SU-DHL-6 (cell line): ENCODE data around the gene MYBPHL.

ENCODE experiments used
- H2AFZ ChIP-seq: fragments of 200-600 bp; sonication (generic); 2 replicates; pipeline ENCODE4 v1.6.1; 2014; ENCODE audit warnings: low read depth, mild to moderate bottlenecking, moderate library complexity, mixed read lengths, antibody characterized with exemption, low read length; ENCODE audit not compliant: severe bottlenecking
- H3F3A ChIP-seq: fragments of 200-600 bp; shearing (Covaris generic); 2 replicates; pipeline ENCODE4 v1.6.0; 2016; ENCODE audit warnings: antibody characterized with exemption, mild to moderate bottlenecking; ENCODE audit not compliant: insufficient read depth
- H3K27ac ChIP-seq: fragments of 200-600 bp; sonication (generic); 2 replicates; pipeline ENCODE4 v1.5.1; 2016; ENCODE audit warnings: low read depth, mild to moderate bottlenecking, low read length, moderate library complexity, mixed read lengths
- H3K27me3 ChIP-seq: fragments of 200-600 bp; sonication (generic), shearing (Covaris generic); 2 replicates; pipeline ENCODE4 v1.6.0; 2014; ENCODE audit warnings: mild to moderate bottlenecking, low read length
- H3K36me3 ChIP-seq: fragments of 200-600 bp; sonication (generic); 2 replicates; pipeline ENCODE4 v1.6.1; 2014; ENCODE audit warnings: mild to moderate bottlenecking, low read length, mixed read lengths
- H3K4me2 ChIP-seq: fragments of 300-600, 200-600 bp; shearing (Covaris generic), sonication (generic); 2 replicates; pipeline ENCODE4 v1.6.0; 2014; ENCODE audit warnings: low read length, low read depth, mild to moderate bottlenecking; ENCODE audit not compliant: poor library complexity, severe bottlenecking
- H3K4me3 ChIP-seq: fragments of 200-600 bp; sonication (generic); 2 replicates; pipeline ENCODE4 v1.5.1; 2014; ENCODE audit warnings: antibody characterized with exemption, low read length, mild to moderate bottlenecking, mixed read lengths; ENCODE audit not compliant: insufficient read depth, poor library complexity, severe bottlenecking
- H3K79me2 ChIP-seq: fragments of 200-600 bp; sonication (generic); 2 replicates; pipeline ENCODE4 v1.6.1; 2014; ENCODE audit warnings: mild to moderate bottlenecking, low read length, moderate library complexity; ENCODE audit not compliant: insufficient read depth
- H3K9ac ChIP-seq: fragments of 200-600 bp; sonication (generic); 2 replicates; pipeline ENCODE4 v1.7.0; 2014; ENCODE audit warnings: mild to moderate bottlenecking, low read length
- H3K9me2 ChIP-seq: fragments of 200-600 bp; sonication (generic); replicated peaks from 2 replicates; pipeline ENCODE4 v1.6.1; 2014; ENCODE audit warnings: low read length; ENCODE audit not compliant: insufficient read depth
- H3K9me3 ChIP-seq: fragments of 200-600 bp; sonication (generic); 2 replicates; pipeline ENCODE4 v1.6.1; 2014; ENCODE audit warnings: low read length, mixed read lengths; ENCODE audit not compliant: insufficient read depth
- H4K20me1 ChIP-seq: fragments of 200-600 bp; sonication (generic); 2 replicates; pipeline ENCODE4 v1.6.1; 2014; ENCODE audit warnings: low read depth, mild to moderate bottlenecking, antibody characterized with exemption, low read length, moderate library complexity, mixed read lengths
- EZH2phosphoT487 ChIP-seq: fragments of 200-600 bp; sonication (generic), shearing (Covaris generic); conservative IDR thresholded peaks from 2 replicates; pipeline ENCODE4 v1.6.1; 2018; ENCODE audit warnings: mild to moderate bottlenecking, antibody characterized with exemption, low read length, moderate library complexity, mixed read lengths
- TF ChIP-seq, protein P1 (sequence below): fragments of 200-600 bp; sonication (generic); IDR thresholded peaks from one replicate; pipeline ENCODE4 v1.5.1; 2017; ENCODE audit warnings: antibody characterized with exemption, mild to moderate bottlenecking, low read length, moderate library complexity; ENCODE audit not compliant: insufficient read depth, poor library complexity, severe bottlenecking

Gene MYBPHL

DNA sequence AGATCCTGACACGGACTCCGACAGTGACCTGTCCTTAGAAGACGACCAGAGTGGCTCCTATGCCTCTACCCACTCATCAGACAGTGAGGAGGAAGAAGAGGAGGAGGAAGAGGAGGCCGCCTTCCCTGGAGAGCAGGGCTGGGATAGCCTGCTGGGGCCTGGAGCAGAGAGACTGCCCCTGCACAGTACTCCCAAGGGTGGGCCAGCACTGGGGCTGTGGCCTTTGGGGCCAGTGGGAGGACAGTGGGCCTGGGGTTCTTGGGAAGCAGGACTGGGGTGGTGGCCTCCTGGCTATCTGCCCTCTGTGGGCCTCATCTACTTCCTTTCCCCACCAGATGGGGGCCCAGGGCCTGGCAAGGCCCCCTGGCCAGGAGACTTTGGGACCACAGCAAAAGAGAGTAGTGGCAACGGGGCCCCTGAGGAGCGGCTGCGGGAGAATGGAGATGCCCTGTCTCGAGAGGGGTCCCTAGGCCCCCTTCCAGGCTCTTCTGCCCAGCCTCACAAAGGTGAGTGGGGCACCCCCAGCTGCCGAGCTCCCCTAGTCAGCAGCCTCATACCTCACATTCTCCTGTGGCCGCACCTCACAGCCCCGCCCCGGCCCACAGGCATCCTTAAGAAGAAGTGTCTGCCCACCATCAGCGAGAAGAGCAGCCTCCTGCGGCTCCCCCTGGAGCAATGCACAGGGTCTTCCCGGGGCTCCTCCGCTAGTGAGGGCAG lies 33.8 kb downstream of the MYBPHL start:
- Histone ChIP-seq H2AFZ (no peak overlapping the region), H3K4me3 (no peak overlapping the region), H3K27ac (no peak overlapping the region), H3K9me2 (no peaks in the 10 kb centered on the region), H4K20me1 (no peaks in the 10 kb centered on the region), H3K27me3 (no peaks in the 10 kb centered on the region), H3K4me2 (no peak overlapping the region), H3K9ac (no peak overlapping the region), H3F3A (no peaks in the 10 kb centered on the region; the same call in 1 of the 2 replicates), H3K36me3 (no peaks in the 10 kb centered on the region), H3K79me2 (no peaks in the 10 kb centered on the region), H3K9me3 (no peaks in the 10 kb centered on the region)
- TF ChIP-seq, protein P1, sequence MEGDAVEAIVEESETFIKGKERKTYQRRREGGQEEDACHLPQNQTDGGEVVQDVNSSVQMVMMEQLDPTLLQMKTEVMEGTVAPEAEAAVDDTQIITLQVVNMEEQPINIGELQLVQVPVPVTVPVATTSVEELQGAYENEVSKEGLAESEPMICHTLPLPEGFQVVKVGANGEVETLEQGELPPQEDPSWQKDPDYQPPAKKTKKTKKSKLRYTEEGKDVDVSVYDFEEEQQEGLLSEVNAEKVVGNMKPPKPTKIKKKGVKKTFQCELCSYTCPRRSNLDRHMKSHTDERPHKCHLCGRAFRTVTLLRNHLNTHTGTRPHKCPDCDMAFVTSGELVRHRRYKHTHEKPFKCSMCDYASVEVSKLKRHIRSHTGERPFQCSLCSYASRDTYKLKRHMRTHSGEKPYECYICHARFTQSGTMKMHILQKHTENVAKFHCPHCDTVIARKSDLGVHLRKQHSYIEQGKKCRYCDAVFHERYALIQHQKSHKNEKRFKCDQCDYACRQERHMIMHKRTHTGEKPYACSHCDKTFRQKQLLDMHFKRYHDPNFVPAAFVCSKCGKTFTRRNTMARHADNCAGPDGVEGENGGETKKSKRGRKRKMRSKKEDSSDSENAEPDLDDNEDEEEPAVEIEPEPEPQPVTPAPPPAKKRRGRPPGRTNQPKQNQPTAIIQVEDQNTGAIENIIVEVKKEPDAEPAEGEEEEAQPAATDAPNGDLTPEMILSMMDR: no peak
- TF ChIP-seq EZH2phosphoT487: no peak

- H3K9ac ChIP-seq: no peak overlapping the region
- no peak overlapping the region for H3K4me2 ChIP-seq
- H3K79me2 ChIP-seq: no peaks in the 10 kb centered on the region
- no peak overlapping the region for H3K27ac ChIP-seq
- H3K27me3 ChIP-seq: no peaks in the 10 kb centered on the region
- H3K36me3 ChIP-seq: no peaks in the 10 kb centered on the region
- no peaks in the 10 kb centered on the region for H3K9me3 ChIP-seq
- no peaks in the 10 kb centered on the region for H3K9me2 ChIP-seq
- TF ChIP-seq, protein P1: no peak
- TF ChIP-seq EZH2phosphoT487: no peak
- no peaks in the 10 kb centered on the region for H4K20me1 ChIP-seq
- H3F3A ChIP-seq: no peaks in the 10 kb centered on the region
- H2AFZ ChIP-seq: no peak overlapping the region
- H3K4me3 ChIP-seq: no peak overlapping the region
Measured at GRCh38 chr1:109272021-109272799, 34.6 kb downstream of the MYBPHL start.

- H2AFZ ChIP-seq: no peak overlapping the region
- no peaks in the 10 kb centered on the region for H3K9me3 ChIP-seq
- no peak for TF ChIP-seq EZH2phosphoT487
- TF ChIP-seq, protein P1: no peak
- no peaks in the 10 kb centered on the region for H3F3A ChIP-seq
- no peak overlapping the region for H3K4me3 ChIP-seq
- no peaks in the 10 kb centered on the region for H3K36me3 ChIP-seq
- H3K9ac ChIP-seq: no peak overlapping the region
- H4K20me1 ChIP-seq: no peaks in the 10 kb centered on the region
- no peaks in the 10 kb centered on the region for H3K9me2 ChIP-seq
- no peaks in the 10 kb centered on the region for H3K79me2 ChIP-seq
- no peaks in the 10 kb centered on the region for H3K27me3 ChIP-seq
- no peak overlapping the region for H3K4me2 ChIP-seq
- no peak overlapping the region for H3K27ac ChIP-seq
Measured at GRCh38 chr1:109271458-109271857, 35.4 kb downstream of the MYBPHL start.
